Upper lobe of left lung (tissue), 6 donors: Measurements from ENCODE around the gene ABCC2. TPM values are rescaled to one million over a fixed set of nuclear protein-coding genes. Genes with fewer than 3 reads are reported as not detected.

Experiments
- ATAC-seq, 2 donors: fragments of 200-7000 bp; cut with Tn5 transposase; one replicate each; pipeline ENCODE4 v1.9.1; 2022; ENCODE audit warnings: mild to moderate bottlenecking in 2 of 2, moderate library complexity in 2 of 2; ENCODE audit not compliant: low FRiP score in 2 of 2
- DNase-seq, 2 donors: peaks; one replicate each; pipeline ENCODE4 v3.0.0-alpha.2; 2019 to 2020
- H3K27ac ChIP-seq, 4 donors: fragments of 200-600 bp; sonication (generic); one replicate each; pipeline ENCODE4 v1.5.1; 2016 to 2019
- H3K27me3 ChIP-seq, 4 donors: fragments of 200-600 bp; sonication (generic); one replicate each; pipeline ENCODE4 v1.5.1; 2017 to 2019
- H3K36me3 ChIP-seq, 4 donors: fragments of 200-600 bp; sonication (generic); one replicate each; pipeline ENCODE4 v1.5.1; 2016 to 2019
- H3K4me1 ChIP-seq, 4 donors: fragments of 200-600 bp; sonication (generic); one replicate each; pipeline ENCODE4 v1.5.1; 2018 to 2019
- H3K4me3 ChIP-seq, 4 donors: fragments of 200-600 bp; sonication (generic); one replicate each; pipeline ENCODE4 v1.5.1; 2017 to 2019; ENCODE audit warnings: mild to moderate bottlenecking in 2 of 4, moderate library complexity in 1 of 4
- H3K9me3 ChIP-seq, 4 donors: fragments of 200-600 bp; sonication (generic); one replicate each; pipeline ENCODE4 v1.5.1; 2018 to 2019
- CTCF ChIP-seq, 6 experiments: fragments of 450-650 bp in 4 of 6; fragments of 200-600 bp in 2 of 6; sonication (generic) in 2 of 6; IDR thresholded peaks; one replicate each; pipeline ENCODE4 v1.5.1; 2016 to 2019; ENCODE audit warnings: antibody characterized with exemption in 6 of 6
- EP300 ChIP-seq, 4 donors: sonication (generic); formaldehyde crosslinking; IDR thresholded peaks; one replicate each; pipeline ENCODE4 v1.5.1; 2017; ENCODE audit warnings: antibody characterized with exemption in 4 of 4, control low read depth in 2 of 4
- POLR2A ChIP-seq, 4 donors: fragments of 450-650 bp; IDR thresholded peaks; one replicate each; pipeline ENCODE4 v1.5.1; 2016 to 2017; ENCODE audit warnings: antibody characterized with exemption in 4 of 4, mild to moderate bottlenecking in 2 of 4
- POLR2AphosphoS5 ChIP-seq, 2 donors: sonication (generic); formaldehyde crosslinking; IDR thresholded peaks; one replicate each; pipeline ENCODE4 v1.5.1; 2017; ENCODE audit warnings: antibody characterized with exemption in 2 of 2
- WGBS, 2 donors: methylation state at CpG; one replicate each; pipeline ENCODE4 v1.1.5; 2017 to 2018; 5-methylcytosine and 5-hydroxymethylcytosine counted together
- total RNA-seq, 6 donors: library from RNA; depleted of rRNA in 4 of 6; stranded (reverse); fragments of >200 nt in 4 of 6; gene quantifications; one replicate each; pipeline versions ENCODE4 v1.1.0 to v1.2.1, GENCODE V29; 2016 to 2021
- donor health status: DM: no; HTN: no; CAD: no; lungs with moderate emphysema.
- donor health status: DM: no; HTN: yes; CAD: no; lungs with severe emphysema.

The ABCC2 gene
- total RNA-seq, 6 donors from 2014 or later: 0.46 to 5.2 (median 1.7) TPM

GRCh38 chr10:99808270-99808669, 25.8 kb downstream of the ABCC2 start:
- Histone ChIP-seq H3K27ac (no peak overlapping the region), H3K27me3 (no peaks in the 10 kb centered on the region), H3K4me3 (no peak overlapping the region), H3K9me3 (no peaks in the 10 kb centered on the region), H3K4me1 (peaks cover 0 to 6% (median 3%) of the 10 kb centered on the region in 4 donors), H3K36me3 (no peaks in the 10 kb centered on the region)
- DNase-seq (no peak), ATAC-seq (no peak)
- no peak for TF ChIP-seq POLR2AphosphoS5 (IDR thresholded peaks at IDR 0.05)
- TF ChIP-seq POLR2A (IDR thresholded peaks at IDR 0.05): no peak
- no peak for TF ChIP-seq EP300 (IDR thresholded peaks at IDR 0.05)
- no peak for TF ChIP-seq CTCF (IDR thresholded peaks at IDR 0.05)

GRCh38 chr10:99809481-99809880, 27.0 kb downstream of the ABCC2 start:
- no peaks in the 10 kb centered on the region for H3K36me3 ChIP-seq
- H3K27me3 ChIP-seq: no peaks in the 10 kb centered on the region
- WGBS, 2 donors: 63 to 88% methylated on average over 2 of the region's 2 CpGs
- ATAC-seq (no peak), DNase-seq (no peak)
- peaks cover 0 to 6% (median 3%) of the 10 kb centered on the region in 4 donors for H3K4me1 ChIP-seq
- no peak overlapping the region for H3K4me3 ChIP-seq
- H3K27ac ChIP-seq: peak overlapping the region in 3 of 4 donors; percentile 12 to 37 (median 23)
- no peak for TF ChIP-seq POLR2A (IDR thresholded peaks at IDR 0.05)
- TF ChIP-seq EP300 (IDR thresholded peaks at IDR 0.05): no peak
- TF ChIP-seq POLR2AphosphoS5 (IDR thresholded peaks at IDR 0.05): no peak
- TF ChIP-seq CTCF (IDR thresholded peaks at IDR 0.05): no peak
- no peaks in the 10 kb centered on the region for H3K9me3 ChIP-seq

- DNase-seq (no peak), ATAC-seq (peak in 1 of 2 donors; percentile 84)
- no peaks in the 10 kb centered on the region for H3K9me3 ChIP-seq
- H3K4me3 ChIP-seq: no peak overlapping the region
- WGBS, 2 donors: 70 to 81% methylated on average over 7 of the region's 7 CpGs
- H3K36me3 ChIP-seq: no peaks in the 10 kb centered on the region
- H3K27me3 ChIP-seq: no peaks in the 10 kb centered on the region
- peaks cover 0 to 6% (median 3%) of the 10 kb centered on the region in 4 donors for H3K4me1 ChIP-seq
- H3K27ac ChIP-seq: peak overlapping the region in 3 of 4 donors; percentile 12 to 37 (median 23)
- TF ChIP-seq EP300 (IDR thresholded peaks at IDR 0.05): peak in 1 of 4 donors; percentile 28
- no peak for TF ChIP-seq POLR2AphosphoS5 (IDR thresholded peaks at IDR 0.05)
- TF ChIP-seq POLR2A (IDR thresholded peaks at IDR 0.05): no peak
Observed at GRCh38 chr10:99809931-99810615, 27.6 kb downstream of the ABCC2 start.

GRCh38 chr10:99812177-99812576, 29.7 kb downstream of the ABCC2 start:
- no peaks in the 10 kb centered on the region for H3K36me3 ChIP-seq
- ATAC-seq (no peak), DNase-seq (no peak)
- H3K27ac ChIP-seq: no peak overlapping the region
- TF ChIP-seq EP300 (IDR thresholded peaks at IDR 0.05) (no peak), CTCF (IDR thresholded peaks at IDR 0.05) (no peak), POLR2A (IDR thresholded peaks at IDR 0.05) (no peak), POLR2AphosphoS5 (IDR thresholded peaks at IDR 0.05) (no peak)
- H3K27me3 ChIP-seq: no peaks in the 10 kb centered on the region
- WGBS, 2 donors: 87 to 90% methylated on average over 2 of the region's 2 CpGs
- no peaks in the 10 kb centered on the region for H3K9me3 ChIP-seq
- H3K4me1 ChIP-seq: peaks cover 0 to 6% (median 3%) of the 10 kb centered on the region in 4 donors
- no peak overlapping the region for H3K4me3 ChIP-seq

GRCh38 chr10:99814143-99814542, 31.7 kb downstream of the ABCC2 start:
- Histone ChIP-seq H3K9me3 (no peaks in the 10 kb centered on the region), H3K36me3 (no peaks in the 10 kb centered on the region), H3K27ac (no peak overlapping the region), H3K27me3 (no peaks in the 10 kb centered on the region), H3K4me1 (peaks cover 0 to 6% (median 3%) of the 10 kb centered on the region in 4 donors), H3K4me3 (no peak overlapping the region)
- ATAC-seq (no peak), DNase-seq (no peak)
- no peak for TF ChIP-seq POLR2A (IDR thresholded peaks at IDR 0.05)
- TF ChIP-seq POLR2AphosphoS5 (IDR thresholded peaks at IDR 0.05): no peak
- no peak for TF ChIP-seq CTCF (IDR thresholded peaks at IDR 0.05)
- no peak for TF ChIP-seq EP300 (IDR thresholded peaks at IDR 0.05)
- 84 to 99% methylated on average over 4 to 8 of the region's 8 CpGs for WGBS, 2 donors
